GM18520 (cell line): ENCODE measurements around the gene HGD.
A peak's percentile ranks its signal among the peaks of the same experiment; 100 is the strongest.
"Not testable (repeated sequence)": the region's sequence is repeated elsewhere in the genome, so short reads cannot be mapped to it uniquely, and the experiment has no call there.

ENCODE experiments used
- ATAC-seq: cut with Tn5 transposase; IDR thresholded peaks from one replicate; pipeline ENCODE4 v1.9.1; 2021; ENCODE audit not compliant: unreplicated experiment

Gene HGD

GRCh38 chr3:120640231-120640630 lies 41.8 kb downstream of the HGD start:
- ATAC-seq, result no peak

- ATAC-seq, result not testable (repeated sequence)
Observed at GRCh38 chr3:120638820-120639219, 43.2 kb downstream of the HGD start.

- ATAC-seq, result no peak
Observed at GRCh38 chr3:120637851-120638559, 44.0 kb downstream of the HGD start.

- no peak for ATAC-seq
Observed at GRCh38 chr3:120636795-120637401, 45.1 kb downstream of the HGD start.

- ATAC-seq, result no peak
Observed at GRCh38 chr3:120634539-120634938, 47.5 kb downstream of the HGD start.

GRCh38 chr3:120625159-120625586 lies 56.9 kb downstream of the HGD start:
- no peak for ATAC-seq

GRCh38 chr3:120623727-120624093 lies 58.3 kb downstream of the HGD start:
- no peak for ATAC-seq

GRCh38 chr3:120622870-120623726 lies 58.9 kb downstream of the HGD start:
- ATAC-seq, result no peak

GRCh38 chr3:120622457-120622856 lies 59.6 kb downstream of the HGD start:
- no peak for ATAC-seq

- not testable (repeated sequence) for ATAC-seq
Observed at GRCh38 chr3:120616745-120617144, 65.3 kb downstream of the HGD start.

- ATAC-seq, result no peak
Observed at GRCh38 chr3:120615847-120616609, 66.0 kb downstream of the HGD start.

- no peak for ATAC-seq
Observed at GRCh38 chr3:120614765-120615164, 67.3 kb downstream of the HGD start.

- no peak for ATAC-seq
Observed at GRCh38 chr3:120608506-120608905, 73.5 kb downstream of the HGD start.

GRCh38 chr3:120604784-120605183 lies 77.3 kb downstream of the HGD start:
- ATAC-seq, result no peak

- ATAC-seq, result no peak
Observed at GRCh38 chr3:120604382-120604781, 77.7 kb downstream of the HGD start.

- no peak for ATAC-seq
Observed at GRCh38 chr3:120602682-120603081, 79.4 kb downstream of the HGD start.

- no peak for ATAC-seq
Observed at GRCh38 chr3:120601554-120601953, 80.5 kb downstream of the HGD start.

GRCh38 chr3:120599211-120599610 lies 82.8 kb downstream of the HGD start:
- no peak for ATAC-seq

- peak; percentile 32 for ATAC-seq
Observed at GRCh38 chr3:120597445-120598049, 84.5 kb downstream of the HGD start.

- no peak for ATAC-seq
Observed at GRCh38 chr3:120596853-120597223, 85.2 kb downstream of the HGD start.
